Trophoblast cell (in vitro differentiated cells and primary cell): ENCODE measurements around the gene DIS3L.
"Not testable (repeated sequence)": the region's sequence is repeated elsewhere in the genome, so short reads cannot be mapped to it uniquely, and the experiment has no call there.

Source experiments
- DNase-seq, 2 donors: peaks; one replicate each; pipeline ENCODE4 v3.0.0-alpha.2; 2016
- H2AFZ ChIP-seq: 2 replicates; pipeline ENCODE4 v1.6.1; 2013; ENCODE audit warnings: low read length, moderate library complexity, mild to moderate bottlenecking; ENCODE audit not compliant: insufficient read depth, poor library complexity
- H2AK5ac ChIP-seq: 2 replicates; pipeline ENCODE4 v1.6.1; 2013; ENCODE audit warnings: mild to moderate bottlenecking, low read length
- H2BK120ac ChIP-seq: 2 replicates; pipeline ENCODE4 v1.6.1; 2013; ENCODE audit warnings: low read length, mild to moderate bottlenecking, moderate library complexity; ENCODE audit not compliant: insufficient read depth, poor library complexity
- H2BK12ac ChIP-seq: 2 replicates; pipeline ENCODE4 v1.6.1; 2013; ENCODE audit warnings: mild to moderate bottlenecking, low read length, moderate library complexity
- H2BK5ac ChIP-seq: 2 replicates; pipeline ENCODE4 v1.6.1; 2013; ENCODE audit warnings: low read length, low read depth, moderate library complexity, mild to moderate bottlenecking; ENCODE audit not compliant: poor library complexity
- H3K14ac ChIP-seq: 2 replicates; pipeline ENCODE4 v1.6.1; 2013; ENCODE audit warnings: mild to moderate bottlenecking, low read length
- H3K18ac ChIP-seq: 2 replicates; pipeline ENCODE4 v1.6.1; 2013; ENCODE audit warnings: mild to moderate bottlenecking, low read length
- H3K23ac ChIP-seq: 2 replicates; pipeline ENCODE4 v1.6.1; 2013; ENCODE audit warnings: low read length
- H3K27ac ChIP-seq: 2 replicates; pipeline ENCODE4 v1.5.1; 2013; ENCODE audit warnings: low read depth, mild to moderate bottlenecking, inconsistent platforms, low read length, moderate library complexity
- H3K27me3 ChIP-seq: 2 replicates; pipeline ENCODE4 v1.6.1; 2013; ENCODE audit warnings: inconsistent platforms, mild to moderate bottlenecking, low read length, moderate library complexity; ENCODE audit not compliant: insufficient read depth
- H3K36me3 ChIP-seq, 2 experiments: 1 replicate in 1 of 2; 2 replicates in 1 of 2; pipeline ENCODE4 v1.6.1; 2013; ENCODE audit warnings: low read length in 2 of 2, mild to moderate bottlenecking in 2 of 2, moderate library complexity in 1 of 2; ENCODE audit not compliant: insufficient read depth in 2 of 2, control insufficient read depth in 1 of 2
- H3K4ac ChIP-seq: 2 replicates; pipeline ENCODE4 v1.6.1; 2013; ENCODE audit warnings: low read depth, mild to moderate bottlenecking, low read length, moderate library complexity
- H3K4me1 ChIP-seq, 2 experiments: 1 replicate in 1 of 2; 2 replicates in 1 of 2; pipeline ENCODE4 v1.6.1; 2013; ENCODE audit warnings: low read length in 2 of 2, mild to moderate bottlenecking in 2 of 2, moderate library complexity in 1 of 2; ENCODE audit not compliant: insufficient read depth in 2 of 2, control insufficient read depth in 1 of 2
- H3K4me2 ChIP-seq: 2 replicates; pipeline ENCODE4 v1.6.1; 2013; ENCODE audit warnings: inconsistent platforms, mild to moderate bottlenecking, low read length, moderate library complexity
- H3K4me3 ChIP-seq: 2 replicates; pipeline ENCODE4 v1.5.1; 2013; ENCODE audit warnings: mild to moderate bottlenecking, low read depth, low read length, inconsistent platforms
- H3K79me1 ChIP-seq: one replicate; pipeline ENCODE4 v1.6.1; 2013; ENCODE audit warnings: low read length
- H3K79me2 ChIP-seq: 2 replicates; pipeline ENCODE4 v1.6.1; 2013; ENCODE audit warnings: low read length, mild to moderate bottlenecking; ENCODE audit not compliant: control insufficient read depth, insufficient read depth, poor library complexity
- H3K9ac ChIP-seq: 2 replicates; pipeline ENCODE4 v1.6.1; 2013; ENCODE audit warnings: mild to moderate bottlenecking, low read length
- H3K9me3 ChIP-seq: 2 replicates; pipeline ENCODE4 v1.6.1; 2013; ENCODE audit warnings: low read depth, mild to moderate bottlenecking, control low read depth, inconsistent platforms, low read length; ENCODE audit not compliant: insufficient read depth
- H4K12ac ChIP-seq: 2 replicates; pipeline ENCODE4 v1.6.1; 2013; ENCODE audit warnings: low read depth, mild to moderate bottlenecking, low read length, moderate library complexity
- H4K8ac ChIP-seq: 2 replicates; pipeline ENCODE4 v1.6.1; 2013; ENCODE audit warnings: low read depth, mild to moderate bottlenecking, low read length, moderate library complexity
- H4K91ac ChIP-seq: one replicate; pipeline ENCODE4 v1.6.1; 2013; ENCODE audit warnings: low read depth, mild to moderate bottlenecking, low read length, moderate library complexity
- WGBS: extraction: QIAGEN DNeasy Blood & Tissue Kit; methylation state at CpG from one replicate; pipeline ENCODE4 v1.1.7; 2013; ENCODE audit warnings: missing lambda C conversion rate; ENCODE audit not compliant: insufficient read length, insufficient coverage; ENCODE audit errors: extremely low coverage; 5-methylcytosine and 5-hydroxymethylcytosine counted together

Gene DIS3L

DNA sequence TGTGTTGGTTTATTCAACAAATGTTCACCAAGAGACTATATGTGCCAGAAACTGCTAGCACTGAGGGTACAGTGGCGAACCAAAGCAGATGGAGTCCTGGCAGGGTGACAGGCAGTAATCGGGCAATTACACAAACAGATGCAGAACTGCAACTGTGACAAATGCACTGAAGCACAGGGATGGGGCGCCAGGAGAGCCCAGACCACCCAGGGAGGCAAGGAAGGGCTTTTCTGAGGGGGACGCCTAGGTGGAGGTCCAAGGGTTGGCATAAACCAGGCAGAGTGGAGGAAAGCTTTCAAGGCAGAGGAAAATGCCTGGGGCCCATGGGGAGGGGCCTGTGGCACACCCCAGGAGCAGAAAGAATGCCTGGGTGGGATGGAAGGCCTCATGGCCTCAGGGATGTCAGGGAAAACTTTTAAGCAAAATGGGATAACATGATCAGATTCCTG, 5.5 kb downstream of the DIS3L start:
- H2BK5ac ChIP-seq, result no peak overlapping the region

DNA sequence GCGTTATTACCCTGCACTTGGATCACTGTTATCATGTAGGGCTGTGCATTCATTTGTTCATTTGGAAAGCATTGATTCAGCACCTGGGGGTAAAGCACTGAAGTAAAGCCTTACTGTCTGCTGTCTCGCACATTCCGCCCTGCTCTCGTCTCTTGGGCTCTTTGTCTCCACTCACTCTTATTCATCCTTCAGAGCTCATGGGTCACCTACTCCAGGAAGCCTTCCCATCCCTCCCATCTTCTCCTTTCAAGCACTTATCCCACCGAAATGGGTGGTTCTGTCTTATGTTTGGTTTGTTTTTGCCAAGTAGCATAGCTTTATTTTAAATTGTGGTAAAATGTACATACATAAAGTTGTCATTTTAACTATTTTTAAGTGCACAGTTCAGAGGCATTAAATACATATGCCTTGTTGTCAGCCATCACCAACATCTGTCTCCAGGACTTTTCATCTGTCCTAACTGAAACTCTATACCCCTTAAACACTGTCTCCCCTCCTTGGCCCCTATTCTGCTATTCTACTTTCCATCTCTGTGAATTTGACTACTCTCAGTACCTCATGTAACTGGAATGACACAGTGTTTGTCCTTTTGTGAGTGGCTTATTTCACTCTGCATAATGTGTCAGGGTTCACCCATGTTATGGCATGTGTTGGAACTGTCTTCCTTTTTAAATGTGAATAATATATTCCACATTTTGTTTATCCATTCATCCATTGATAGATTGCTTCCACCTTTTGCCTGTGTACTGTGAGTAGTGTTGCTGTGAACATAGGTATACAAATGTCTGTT, 9.3 kb downstream of the DIS3L start:
- no peak overlapping the region for H3K4ac ChIP-seq
- no peak overlapping the region for H2BK120ac ChIP-seq
- H3K4me1 ChIP-seq, result peaks cover 4 to 5% of the 10 kb centered on the region in 2 experiments
- H2BK5ac ChIP-seq, result no peak overlapping the region
- H3K4me3 ChIP-seq, result no peak overlapping the region
- H3K27ac ChIP-seq, result no peak overlapping the region
- H3K36me3 ChIP-seq, result no peaks in the 10 kb centered on the region
- no peak overlapping the region for H3K4me2 ChIP-seq
- H2AFZ ChIP-seq, result no peak overlapping the region
- H3K79me1 ChIP-seq, result no peaks in the 10 kb centered on the region
- H3K9me3 ChIP-seq, result no peaks in the 10 kb centered on the region
- no peak overlapping the region for H2BK12ac ChIP-seq
- H3K18ac ChIP-seq, result no peak overlapping the region
- H4K91ac ChIP-seq, result no peak overlapping the region
- no peak overlapping the region for H4K8ac ChIP-seq
- no peak for DNase-seq
- no peaks in the 10 kb centered on the region for H3K79me2 ChIP-seq
- no peak overlapping the region for H3K9ac ChIP-seq
- no CpG with 5 or more reads among the region's 5 CpGs for WGBS
- H3K14ac ChIP-seq, result no peak overlapping the region
- no peak overlapping the region for H3K23ac ChIP-seq
- no peaks in the 10 kb centered on the region for H3K27me3 ChIP-seq
- H2AK5ac ChIP-seq, result no peak overlapping the region
- no peak overlapping the region for H4K12ac ChIP-seq

More for the DNA sequence above, 5.5 kb downstream of the DIS3L start:
- Histone ChIP-seq H3K14ac (no peak overlapping the region), H3K79me1 (peaks cover 3% of the 10 kb centered on the region), H3K4me3 (no peak overlapping the region), H3K18ac (no peak overlapping the region), H3K9ac (no peak overlapping the region), H3K4me2 (no peak overlapping the region), H3K4me1 (peaks cover 4 to 11% of the 10 kb centered on the region in 2 experiments), H3K27ac (no peak overlapping the region), H2AK5ac (no peak overlapping the region), H3K4ac (no peak overlapping the region), H2AFZ (no peak overlapping the region), H2BK12ac (no peak overlapping the region), H3K79me2 (no peaks in the 10 kb centered on the region), H2BK120ac (no peak overlapping the region), H3K9me3 (no peaks in the 10 kb centered on the region), H4K8ac (no peak overlapping the region), H4K91ac (no peak overlapping the region), H3K23ac (no peak overlapping the region), H3K27me3 (no peaks in the 10 kb centered on the region), H4K12ac (no peak overlapping the region), H3K36me3 (no peaks in the 10 kb centered on the region)
- DNase-seq, result no peak
- WGBS, result no CpG with 5 or more reads among the region's 4 CpGs

DNA sequence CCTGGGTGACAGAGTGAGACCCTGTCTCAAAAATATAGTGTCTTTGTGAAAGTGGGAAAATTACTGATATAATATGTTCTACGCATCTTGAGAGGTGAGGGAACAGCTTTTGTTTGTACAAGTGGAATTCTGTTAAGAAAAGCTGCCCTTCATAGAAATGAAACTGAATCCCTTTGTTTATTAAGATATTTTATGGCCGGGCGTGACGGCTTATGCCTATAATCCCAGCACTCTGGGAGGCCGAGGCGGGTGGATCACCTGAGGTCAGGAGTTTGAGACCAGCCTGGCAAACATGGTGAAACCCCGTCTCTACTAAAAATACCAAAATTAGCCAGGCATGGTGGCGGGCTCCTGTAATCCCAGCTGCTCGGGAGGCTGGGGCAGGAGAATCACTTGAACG, 11.1 kb downstream of the DIS3L start:
- not testable (repeated sequence) for H3K27ac ChIP-seq, H3K36me3 ChIP-seq, H3K4me1 ChIP-seq, H3K18ac ChIP-seq, H3K4me2 ChIP-seq, H3K14ac ChIP-seq, H4K8ac ChIP-seq, H4K12ac ChIP-seq, H3K79me2 ChIP-seq, H3K4ac ChIP-seq, H4K91ac ChIP-seq, H2AK5ac ChIP-seq, H3K23ac ChIP-seq, DNase-seq, H2BK120ac ChIP-seq, H3K79me1 ChIP-seq, H2BK12ac ChIP-seq, H3K4me3 ChIP-seq, H2BK5ac ChIP-seq, H3K9me3 ChIP-seq, H2AFZ ChIP-seq, H3K27me3 ChIP-seq, H3K9ac ChIP-seq
- no CpG with 5 or more reads among the region's 10 CpGs for WGBS

DNA sequence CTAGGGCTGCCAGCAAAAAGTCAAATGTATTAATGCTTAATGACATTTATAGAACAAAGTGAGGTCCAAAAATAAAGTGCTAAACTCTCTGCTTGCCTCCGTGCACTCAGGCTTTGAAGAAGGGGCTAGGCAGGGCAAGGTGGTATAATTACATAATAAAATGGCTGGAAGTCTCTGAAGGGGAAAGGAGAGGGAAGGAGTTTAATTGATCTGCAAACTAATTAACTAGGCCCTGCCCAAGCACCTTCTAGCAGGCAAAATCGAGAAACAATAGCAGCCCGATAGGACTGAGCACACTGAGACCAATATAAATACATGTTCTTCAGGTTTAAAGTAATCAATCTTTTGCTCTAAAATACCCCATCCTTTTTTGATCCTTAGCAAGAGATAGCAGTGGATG, 13.0 kb downstream of the DIS3L start:
- Histone ChIP-seq H2BK5ac (no peak overlapping the region), H2AFZ (no peak overlapping the region), H4K12ac (no peak overlapping the region), H3K14ac (no peak overlapping the region), H2BK120ac (no peak overlapping the region), H3K23ac (no peak overlapping the region), H3K27me3 (no peaks in the 10 kb centered on the region), H3K9ac (no peak overlapping the region), H3K4me1 (no peaks in the 10 kb centered on the region), H3K4me2 (no peak overlapping the region), H2BK12ac (no peak overlapping the region), H3K4ac (no peak overlapping the region), H3K36me3 (peaks cover 2 to 4% of the 10 kb centered on the region in 2 experiments), H4K91ac (no peak overlapping the region), H3K27ac (no peak overlapping the region), H3K4me3 (no peak overlapping the region), H4K8ac (no peak overlapping the region), H3K79me1 (no peaks in the 10 kb centered on the region), H3K18ac (no peak overlapping the region), H3K79me2 (no peaks in the 10 kb centered on the region), H2AK5ac (no peak overlapping the region), H3K9me3 (no peaks in the 10 kb centered on the region)
- no peak for DNase-seq
- no CpG with 5 or more reads among the region's 3 CpGs for WGBS
